HEK293 (cell line): ENCODE results near the gene TUBG1.
"Not testable (repeated sequence)": the region's sequence is repeated elsewhere in the genome, so short reads cannot be mapped to it uniquely, and the experiment has no call there.

Experiments
- CTCF ChIA-PET: fragments of 350-600 bp; formaldehyde crosslinking; extraction: SDS; loops from one replicate; lab custom pipeline; 2021; ENCODE audit warnings: antibody characterized with exemption; lab: Yijun Ruan, JAX
- POLR2A ChIA-PET: fragments of 300-600 bp; formaldehyde crosslinking; extraction: SDS; loops from one replicate; lab custom pipeline; 2020; ENCODE audit warnings: antibody characterized with exemption, inconsistent platforms; lab: Yijun Ruan, JAX
- H3K27ac ChIP-seq: fragments of 200-500 bp; sonication (Bioruptor generic); 2 replicates; pipeline ENCODE4 v1.5.1; 2014; ENCODE audit warnings: low read depth, low read length, control low read depth, inconsistent platforms; ENCODE audit errors: extremely low read depth
- H3K36me3 ChIP-seq, 2 experiments: fragments of 200-500 bp in 1 of 2; sonication (Bioruptor generic) in 1 of 2; 1 replicate in 1 of 2; 2 replicates in 1 of 2; pipeline ENCODE4 v1.5.1; 2014 to 2017; ENCODE audit warnings: inconsistent platforms in 2 of 2, low read length in 2 of 2; ENCODE audit not compliant: control insufficient read depth in 2 of 2, insufficient read depth in 1 of 2
- H3K4me1 ChIP-seq: fragments of 200-500 bp; sonication (Bioruptor generic); 2 replicates; pipeline ENCODE4 v1.5.1; 2014; ENCODE audit warnings: mild to moderate bottlenecking, low read length, inconsistent platforms; ENCODE audit not compliant: control insufficient read depth, insufficient read depth
- H3K4me3 ChIP-seq: 2 replicates; pipeline ENCODE4 v1.5.1; 2011; ENCODE audit warnings: low read depth, mild to moderate bottlenecking, control low read depth, low read length, moderate library complexity
- H3K9me3 ChIP-seq: fragments of 200-500 bp; sonication (Bioruptor generic); 2 replicates; pipeline ENCODE4 v1.5.1; 2014; ENCODE audit warnings: low read depth, low read length, inconsistent platforms; ENCODE audit not compliant: control insufficient read depth, insufficient read depth
- GLIS1 ChIP-seq: fragments of 450-650 bp; formaldehyde crosslinking; IDR thresholded peaks from 2 replicates; pipeline ENCODE4 v1.5.1; 2016; ENCODE audit warnings: missing biosample characterization, missing genetic modification characterization
- HOXC10 ChIP-seq: sonication (generic); formaldehyde crosslinking; IDR thresholded peaks from 2 replicates; pipeline ENCODE4 v1.8.1; 2023; ENCODE audit warnings: mild to moderate bottlenecking, missing genetic modification reagents
- KLF8 ChIP-seq: fragments of 450-650 bp; formaldehyde crosslinking; IDR thresholded peaks from 2 replicates; pipeline ENCODE4 v1.5.1; 2016; ENCODE audit warnings: missing biosample characterization, missing genetic modification characterization
- OVOL3 ChIP-seq: fragments of 450-650 bp; formaldehyde crosslinking; IDR thresholded peaks from 2 replicates; pipeline ENCODE4 v1.5.1; 2016; ENCODE audit warnings: missing biosample characterization, missing genetic modification characterization
- PATZ1 ChIP-seq: fragments of 450-650 bp; formaldehyde crosslinking; IDR thresholded peaks from 2 replicates; pipeline ENCODE4 v1.5.1; 2016; ENCODE audit warnings: missing biosample characterization, missing genetic modification characterization
- TRIM28 ChIP-seq: IDR thresholded peaks from 2 replicates; pipeline ENCODE4 v1.6.1; 2011; ENCODE audit warnings: low read length, control low read depth, borderline replicate concordance
- ZBTB17 ChIP-seq: fragments of 450-650 bp; formaldehyde crosslinking; IDR thresholded peaks from 2 replicates; pipeline ENCODE4 v1.5.1; 2016; ENCODE audit warnings: missing biosample characterization, missing genetic modification characterization
- ZBTB26 ChIP-seq: fragments of 450-650 bp; formaldehyde crosslinking; optimal IDR thresholded peaks from 2 replicates; pipeline ENCODE3; 2016; ENCODE audit warnings: missing biosample characterization, mild to moderate bottlenecking, missing genetic modification characterization
- ZBTB8A ChIP-seq: fragments of 450-650 bp; formaldehyde crosslinking; IDR thresholded peaks from 2 replicates; pipeline ENCODE4 v1.5.1; 2016; ENCODE audit warnings: missing biosample characterization, missing genetic modification characterization
- ZEB2 ChIP-seq: fragments of 450-650 bp; formaldehyde crosslinking; IDR thresholded peaks from 2 replicates; pipeline ENCODE4 v1.5.1; 2016; ENCODE audit warnings: missing biosample characterization, missing genetic modification characterization
- ZIC2 ChIP-seq: fragments of 450-650 bp; formaldehyde crosslinking; IDR thresholded peaks from 2 replicates; pipeline ENCODE4 v1.5.1; 2016; ENCODE audit warnings: missing biosample characterization, missing genetic modification characterization
- ZNF10 ChIP-seq: fragments of 450-650 bp; formaldehyde crosslinking; IDR thresholded peaks from 2 replicates; pipeline ENCODE4 v1.5.1; 2017; ENCODE audit warnings: missing biosample characterization, missing genetic modification characterization
- ZNF133 ChIP-seq: fragments of 450-650 bp; formaldehyde crosslinking; IDR thresholded peaks from 2 replicates; pipeline ENCODE4 v1.5.1; 2016; ENCODE audit warnings: missing biosample characterization, missing genetic modification characterization
- ZNF248 ChIP-seq: fragments of 450-650 bp; formaldehyde crosslinking; IDR thresholded peaks from 2 replicates; pipeline ENCODE4 v1.5.1; 2017; ENCODE audit warnings: missing biosample characterization, missing genetic modification characterization
- ZNF335 ChIP-seq: fragments of 450-650 bp; formaldehyde crosslinking; conservative IDR thresholded peaks from 2 replicates; pipeline ENCODE4 v1.5.1; 2016; ENCODE audit warnings: missing biosample characterization, missing genetic modification characterization
- ZNF391 ChIP-seq: fragments of 450-650 bp; formaldehyde crosslinking; IDR thresholded peaks from 2 replicates; pipeline ENCODE4 v1.5.1; 2016; ENCODE audit warnings: low read depth, missing biosample characterization, missing genetic modification characterization, borderline replicate concordance
- ZNF501 ChIP-seq: fragments of 450-650 bp; formaldehyde crosslinking; IDR thresholded peaks from 2 replicates; pipeline ENCODE4 v1.5.1; 2016; ENCODE audit warnings: missing biosample characterization, missing genetic modification characterization
- ZNF596 ChIP-seq: fragments of 450-650 bp; IDR thresholded peaks from 2 replicates; pipeline ENCODE4 v1.5.0; 2018; ENCODE audit warnings: missing biosample characterization, mild to moderate bottlenecking, missing genetic modification characterization, moderate library complexity
- ZNF626 ChIP-seq: fragments of 450-650 bp; sonication (Bioruptor Pico); formaldehyde crosslinking; IDR thresholded peaks from 2 replicates; pipeline ENCODE4 v1.5.1; 2018; ENCODE audit warnings: missing biosample characterization, missing genetic modification characterization, inconsistent platforms
- ZNF660 ChIP-seq: fragments of 450-650 bp; IDR thresholded peaks from 2 replicates; pipeline ENCODE4 v1.5.1; 2018; ENCODE audit warnings: missing biosample characterization, mild to moderate bottlenecking, missing genetic modification characterization
- ZNF791 ChIP-seq: fragments of 450-650 bp; formaldehyde crosslinking; IDR thresholded peaks from 2 replicates; pipeline ENCODE4 v1.5.1; 2016; ENCODE audit warnings: missing biosample characterization, missing genetic modification characterization
- TF ChIP-seq, protein P1 (sequence below): fragments of 450-650 bp; formaldehyde crosslinking; IDR thresholded peaks from 2 replicates; pipeline ENCODE4 v1.5.1; 2016; ENCODE audit warnings: missing biosample characterization, missing genetic modification characterization, borderline replicate concordance

TUBG1 gene

DNA sequence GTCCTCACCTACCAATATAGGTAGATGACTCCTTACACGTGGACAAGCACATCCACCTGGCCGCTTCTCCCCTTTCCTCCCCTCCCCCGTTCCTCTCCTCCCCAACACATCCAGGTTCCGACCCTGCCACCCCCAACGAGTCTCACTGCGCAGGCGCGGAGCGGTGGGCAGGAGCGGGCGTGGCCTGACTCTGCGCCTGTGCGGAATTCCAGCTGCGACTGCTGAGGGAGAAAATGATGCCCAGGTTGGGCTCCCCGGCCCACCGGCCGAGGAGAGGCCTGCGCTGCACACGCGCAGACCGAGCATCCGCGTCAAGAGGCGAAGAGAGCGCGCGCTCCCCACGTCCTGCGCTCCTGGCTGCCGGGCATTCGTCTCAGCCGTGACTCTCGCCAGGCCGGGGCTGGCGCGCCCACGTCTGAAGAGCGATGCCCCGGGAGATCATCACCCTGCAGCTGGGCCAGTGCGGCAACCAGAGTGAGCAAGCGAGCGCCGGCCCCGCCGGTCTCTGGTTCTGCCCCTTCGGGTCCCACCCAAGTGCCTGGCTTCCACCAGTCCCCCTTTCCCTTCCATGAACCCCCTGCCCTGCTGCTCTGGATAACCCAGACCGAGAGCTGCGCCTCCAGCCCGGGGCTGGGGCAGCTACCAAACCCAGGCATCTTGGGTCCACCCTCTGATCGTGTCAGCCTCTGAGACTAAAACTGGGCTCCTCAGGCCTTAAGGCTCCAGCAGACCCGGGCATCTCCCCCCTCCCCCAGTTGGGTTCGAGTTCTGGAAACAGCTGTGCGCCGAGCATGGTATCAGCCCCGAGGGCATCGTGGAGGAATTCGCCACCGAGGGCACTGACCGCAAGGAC lies 49.8 kb downstream of the TUBG1 start, which contains the start of gene TUBG2 (continued):
- TF ChIP-seq, protein P1, sequence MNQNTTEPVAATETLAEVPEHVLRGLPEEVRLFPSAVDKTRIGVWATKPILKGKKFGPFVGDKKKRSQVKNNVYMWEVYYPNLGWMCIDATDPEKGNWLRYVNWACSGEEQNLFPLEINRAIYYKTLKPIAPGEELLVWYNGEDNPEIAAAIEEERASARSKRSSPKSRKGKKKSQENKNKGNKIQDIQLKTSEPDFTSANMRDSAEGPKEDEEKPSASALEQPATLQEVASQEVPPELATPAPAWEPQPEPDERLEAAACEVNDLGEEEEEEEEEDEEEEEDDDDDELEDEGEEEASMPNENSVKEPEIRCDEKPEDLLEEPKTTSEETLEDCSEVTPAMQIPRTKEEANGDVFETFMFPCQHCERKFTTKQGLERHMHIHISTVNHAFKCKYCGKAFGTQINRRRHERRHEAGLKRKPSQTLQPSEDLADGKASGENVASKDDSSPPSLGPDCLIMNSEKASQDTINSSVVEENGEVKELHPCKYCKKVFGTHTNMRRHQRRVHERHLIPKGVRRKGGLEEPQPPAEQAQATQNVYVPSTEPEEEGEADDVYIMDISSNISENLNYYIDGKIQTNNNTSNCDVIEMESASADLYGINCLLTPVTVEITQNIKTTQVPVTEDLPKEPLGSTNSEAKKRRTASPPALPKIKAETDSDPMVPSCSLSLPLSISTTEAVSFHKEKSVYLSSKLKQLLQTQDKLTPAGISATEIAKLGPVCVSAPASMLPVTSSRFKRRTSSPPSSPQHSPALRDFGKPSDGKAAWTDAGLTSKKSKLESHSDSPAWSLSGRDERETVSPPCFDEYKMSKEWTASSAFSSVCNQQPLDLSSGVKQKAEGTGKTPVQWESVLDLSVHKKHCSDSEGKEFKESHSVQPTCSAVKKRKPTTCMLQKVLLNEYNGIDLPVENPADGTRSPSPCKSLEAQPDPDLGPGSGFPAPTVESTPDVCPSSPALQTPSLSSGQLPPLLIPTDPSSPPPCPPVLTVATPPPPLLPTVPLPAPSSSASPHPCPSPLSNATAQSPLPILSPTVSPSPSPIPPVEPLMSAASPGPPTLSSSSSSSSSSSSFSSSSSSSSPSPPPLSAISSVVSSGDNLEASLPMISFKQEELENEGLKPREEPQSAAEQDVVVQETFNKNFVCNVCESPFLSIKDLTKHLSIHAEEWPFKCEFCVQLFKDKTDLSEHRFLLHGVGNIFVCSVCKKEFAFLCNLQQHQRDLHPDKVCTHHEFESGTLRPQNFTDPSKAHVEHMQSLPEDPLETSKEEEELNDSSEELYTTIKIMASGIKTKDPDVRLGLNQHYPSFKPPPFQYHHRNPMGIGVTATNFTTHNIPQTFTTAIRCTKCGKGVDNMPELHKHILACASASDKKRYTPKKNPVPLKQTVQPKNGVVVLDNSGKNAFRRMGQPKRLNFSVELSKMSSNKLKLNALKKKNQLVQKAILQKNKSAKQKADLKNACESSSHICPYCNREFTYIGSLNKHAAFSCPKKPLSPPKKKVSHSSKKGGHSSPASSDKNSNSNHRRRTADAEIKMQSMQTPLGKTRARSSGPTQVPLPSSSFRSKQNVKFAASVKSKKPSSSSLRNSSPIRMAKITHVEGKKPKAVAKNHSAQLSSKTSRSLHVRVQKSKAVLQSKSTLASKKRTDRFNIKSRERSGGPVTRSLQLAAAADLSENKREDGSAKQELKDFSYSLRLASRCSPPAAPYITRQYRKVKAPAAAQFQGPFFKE, result peak; percentile 69; the same call in 1 of the 2 replicates
- TF ChIP-seq ZNF10 (tag by site-specific recombination) (peak; percentile 100), ZEB2 (tag by site-specific recombination) (peak; percentile 63), ZNF626 (tag by site-specific recombination) (no peak), ZNF335 (tag by site-specific recombination) (peak; percentile 81), ZBTB8A (peak; percentile 43), ZNF391 (tag by site-specific recombination) (0 out of 2 replicates have a peak, but pooled peaks have one; percentile 66), GLIS1 (tag by site-specific recombination) (0 out of 2 replicates have a peak, but pooled peaks have one; percentile 33), ZIC2 (tag by site-specific recombination) (peak; percentile 51; the same call in 1 of the 2 replicates), HOXC10 (0 out of 2 replicates have a peak, but pooled peaks have one; percentile 85), ZBTB17 (tag by site-specific recombination) (peak; percentile 90), ZNF660 (peak; percentile 48; the same call in 1 of the 2 replicates), TRIM28 (0 out of 2 replicates have a peak, but pooled peaks have one; percentile 36), ZBTB26 (tag by site-specific recombination) (peak; percentile 96), ZNF596 (tag by site-specific recombination) (no peak), ZNF791 (tag by site-specific recombination) (no peak), ZNF133 (tag by site-specific recombination) (no peak), KLF8 (tag by site-specific recombination) (peak; percentile 51; the same call in 1 of the 2 replicates), OVOL3 (peak; percentile 36; the same call in 1 of the 2 replicates), PATZ1 (tag by site-specific recombination) (peak; percentile 74), ZNF501 (tag by site-specific recombination) (0 out of 2 replicates have a peak, but pooled peaks have one; percentile 25), ZNF248 (tag by site-specific recombination) (no peak)

DNA sequence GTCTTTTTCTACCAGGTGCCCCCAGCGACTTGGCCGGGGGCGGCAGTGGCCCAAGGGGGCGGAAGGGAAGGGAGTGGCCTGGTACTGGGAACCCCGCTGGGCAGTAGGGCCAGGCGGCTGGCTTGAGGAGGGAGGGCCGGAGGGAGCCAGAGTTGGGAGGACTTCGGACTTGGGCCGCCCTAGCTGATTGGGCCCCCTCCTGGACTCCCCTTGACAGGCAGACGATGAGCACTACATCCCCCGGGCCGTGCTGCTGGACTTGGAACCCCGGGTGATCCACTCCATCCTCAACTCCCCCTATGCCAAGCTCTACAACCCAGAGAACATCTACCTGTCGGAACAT lies 50.4 kb downstream of the TUBG1 start:
- ChIA-PET POLR2A (interaction anchor here (0.8 to 1.8 kb wide), 11 partner anchors 9 to 105 kb away, joined by 3 to 17 read pairs (median 4); partner anchors contain the start of genes PLEKHH3, RETREG3 and TUBG1), CTCF (interaction anchor here (0.6 to 3.8 kb wide), 6 partner anchors 14 to 338 kb away, joined by 3 to 18 read pairs (median 6); partner anchors contain the start of genes PSMC3IP and RPL27)
- peaks cover 13% of the 10 kb centered on the region for H3K4me1 ChIP-seq
- not testable (repeated sequence) for H3K9me3 ChIP-seq, H3K4me3 ChIP-seq
- H3K36me3 ChIP-seq, result peaks cover 24 to 37% of the 10 kb centered on the region in 2 experiments
- peak overlapping the region; percentile 84; the same call in 1 of the 2 replicates for H3K27ac ChIP-seq
